ENCODE results near the gene ARL8B. TPM values are rescaled to one million over a fixed set of nuclear protein-coding genes. Genes with fewer than 3 reads are reported as not detected.

Gene ARL8B
- total and polyA plus RNA-seq, 10 of the 15 experiments (the other 5 are each of a cell fraction or from before 2014, with no cell fraction given), result 22.0 to 80.6 (median 43.7) TPM

GRCh38 chr3:5188419-5189221 is 66.5 kb downstream of the ARL8B start:
- WGBS (ENCODE audit: insufficient coverage, insufficient replicate concordance, low lambda C conversion rate, missing lambda C conversion rate), result under 1% methylated on average over 25 of the region's 26 CpGs
- TF ChIP-seq EGR1 (IDR thresholded peaks at IDR 0.05; ENCODE audit: borderline replicate concordance in 1 of 2, low read depth in 2 of 2, low read length in 2 of 2) (peak in 1 of 2 experiments; percentile 35; a peak in 1 of 3 replicates), MLLT1 (IDR thresholded peaks at IDR 0.05) (peak; percentile 63; the same call in 1 of the 2 replicates), BCL11A (IDR thresholded peaks at IDR 0.05; ENCODE audit: low read depth, low read length) (no peak), NR2F1 (conservative IDR thresholded peaks at IDR 0.05) (0 out of 2 replicates have a peak, but pooled peaks have one; percentile 12), E4F1 (IDR thresholded peaks at IDR 0.05; ENCODE audit: borderline replicate concordance, partially characterized antibody) (no peak), RELB (IDR thresholded peaks at IDR 0.05; ENCODE audit: low read depth) (0 out of 2 replicates have a peak, but pooled peaks have one; percentile 11), MAX (IDR thresholded peaks at IDR 0.05; ENCODE audit: low read depth, low read length) (no peak), DPF2 (IDR thresholded peaks at IDR 0.05) (no peak; the same call in 1 of the 2 replicates), NKRF (conservative IDR thresholded peaks at IDR 0.05) (0 out of 2 replicates have a peak, but pooled peaks have one; percentile 10), NBN (IDR thresholded peaks at IDR 0.05) (peak; percentile 36; the same call in 1 of the 2 replicates), PAX8 (IDR thresholded peaks at IDR 0.05) (no peak), RFX5 (IDR thresholded peaks at IDR 0.05; ENCODE audit: low read depth, low read length) (no peak), STAT1 (conservative IDR thresholded peaks at IDR 0.05) (no peak), YY1 (IDR thresholded peaks at IDR 0.05; ENCODE audit: low read depth, low read length) (peak; percentile 62; the same call in 1 of the 2 replicates)

More at GRCh38 chr3:5188419-5189221, 66.5 kb downstream of the ARL8B start:
- Histone ChIP-seq H4K20me1 (ENCODE audit: control insufficient read depth, insufficient read depth) (no peaks in the 10 kb centered on the region), H3K27ac (ENCODE audit: control insufficient read depth, insufficient read depth) (peak overlapping the region; percentile 96), H2AFZ (ENCODE audit: control insufficient read depth, low read depth, low read length) (no peak overlapping the region), H3K36me3 (ENCODE audit: control insufficient read depth in 2 of 2, insufficient read depth in 2 of 2, low read length in 1 of 2) (no peaks in the 10 kb centered on the region; a peak in 1 of 4 replicates), H3K27me3 (replicated peaks in 1 of 2; ENCODE audit: control insufficient read depth in 2 of 2, insufficient read depth in 2 of 2, low read length in 1 of 2) (no peaks in the 10 kb centered on the region), H3K9me3 (replicated peaks; ENCODE audit: control insufficient read depth, insufficient read depth, low read length) (no peaks in the 10 kb centered on the region), H3K4me2 (ENCODE audit: control insufficient read depth, insufficient read depth) (peak overlapping the region; percentile 28), H3K4me3 (peak overlapping the region; percentile 88), H3K79me2 (ENCODE audit: control insufficient read depth, insufficient read depth, low read length) (peaks cover 72% of the 10 kb centered on the region), H3K9ac (ENCODE audit: control insufficient read depth, insufficient read depth, low read length) (peak overlapping the region; percentile 81), H3K4me1 (ENCODE audit: control insufficient read depth, insufficient read depth, low read length) (peaks cover 19% of the 10 kb centered on the region)
- intact Hi-C loops (cut with micrococcal nuclease; ENCODE audit: unreplicated experiment) (loop anchor here (1.0 to 5.0 kb wide), 2 partner anchors 66 to 431 kb away; partner anchors contain the start of gene ARL8B), in situ Hi-C loops (cut with MboI) (no loop called here)
- ChIA-PET CTCF (interaction anchor here (1.6 to 18.8 kb wide), 4 partner anchors 10 to 204 kb away, joined by 3 to 163 read pairs (median 6); partner anchors contain the start of gene ARL8B), RAD21 (ENCODE audit: unreplicated experiment) (interaction anchor here (0.6 to 3.9 kb wide), 7 partner anchors 9 to 477 kb away, joined by 3 to 31 read pairs (median 6); no protein-coding TSS in a partner anchor), POLR2A (interaction anchor here (0.8 to 5.5 kb wide), 8 partner anchors 9 to 61 kb away, joined by 3 to 68 read pairs (median 6); no protein-coding TSS in a partner anchor), SMC1A (ENCODE audit: uncharacterized antibody, unreplicated experiment) (interaction anchor here (1.5 to 20.1 kb wide), 5 partner anchors 7 to 110 kb away, joined by 4 to 284 read pairs (median 30); no protein-coding TSS in a partner anchor)
- no peak for DNase-seq (ENCODE audit: low read depth, low spot score)
- peak; percentile 6 for ATAC-seq
- BruUV-seq (replicated peaks), result TSS peak; percentile 52
- no peak for FAIRE-seq

Measured in GM12878 (cell line).